ENCODE measurements around the gene AGAP1.

AGAP1 gene

DNA sequence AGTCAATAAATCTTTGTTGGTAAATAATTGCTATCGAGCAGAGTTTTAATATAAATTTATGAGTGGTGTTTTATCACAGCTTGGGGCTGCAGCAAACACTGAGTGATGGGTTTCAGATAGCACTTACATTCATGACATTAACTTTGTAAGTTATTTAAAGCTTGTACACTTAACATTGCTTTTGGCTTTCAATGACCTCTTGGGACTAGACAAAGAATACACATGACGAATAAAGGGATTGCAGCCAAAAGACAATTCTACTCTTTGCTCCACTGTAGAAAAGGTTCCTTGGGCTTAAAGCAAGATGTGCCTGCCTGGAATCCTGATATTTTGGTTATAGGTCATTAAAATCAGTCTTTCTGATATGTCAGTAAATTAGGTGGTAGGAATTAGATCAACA, 374.8 kb downstream of the AGAP1 start:
- no peak for DNase-seq
- Mint-ChIP-seq H3K27ac (no peak overlapping the region), H3K27me3 (peaks cover 37% of the 10 kb centered on the region), H3K4me3 (no peak overlapping the region), H3K4me1 (no peaks in the 10 kb centered on the region), H3K9me3 (peaks cover 0 to 8% of the 10 kb centered on the region in 2 donors)
- no peak for ATAC-seq

DNA sequence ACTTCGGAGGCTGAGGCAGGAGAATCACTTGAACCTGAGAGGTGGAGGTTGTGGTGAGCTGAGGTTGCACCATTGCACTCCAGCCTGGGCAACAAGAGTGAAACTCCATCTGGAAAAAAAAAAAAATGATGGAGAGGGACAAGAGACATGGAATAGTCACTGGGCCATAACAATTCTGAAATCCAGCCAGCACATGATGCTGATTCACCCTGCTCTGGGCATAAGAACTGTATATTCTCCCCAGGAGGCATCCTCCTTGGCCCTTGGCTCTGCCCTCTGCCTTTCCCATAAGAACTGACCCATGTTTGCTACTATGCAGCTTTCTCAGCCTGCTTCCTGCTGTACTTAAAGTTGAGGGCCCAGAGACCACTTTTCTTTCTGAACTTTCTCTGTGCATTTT, 376.7 kb downstream of the AGAP1 start:
- DNase-seq = no peak
- Mint-ChIP-seq H3K27me3 (peaks cover 20% of the 10 kb centered on the region), H3K4me3 (no peak overlapping the region), H3K27ac (no peak overlapping the region), H3K4me1 (no peaks in the 10 kb centered on the region), H3K9me3 (peaks cover 0 to 8% of the 10 kb centered on the region in 2 donors)
- ATAC-seq = no peak

DNA sequence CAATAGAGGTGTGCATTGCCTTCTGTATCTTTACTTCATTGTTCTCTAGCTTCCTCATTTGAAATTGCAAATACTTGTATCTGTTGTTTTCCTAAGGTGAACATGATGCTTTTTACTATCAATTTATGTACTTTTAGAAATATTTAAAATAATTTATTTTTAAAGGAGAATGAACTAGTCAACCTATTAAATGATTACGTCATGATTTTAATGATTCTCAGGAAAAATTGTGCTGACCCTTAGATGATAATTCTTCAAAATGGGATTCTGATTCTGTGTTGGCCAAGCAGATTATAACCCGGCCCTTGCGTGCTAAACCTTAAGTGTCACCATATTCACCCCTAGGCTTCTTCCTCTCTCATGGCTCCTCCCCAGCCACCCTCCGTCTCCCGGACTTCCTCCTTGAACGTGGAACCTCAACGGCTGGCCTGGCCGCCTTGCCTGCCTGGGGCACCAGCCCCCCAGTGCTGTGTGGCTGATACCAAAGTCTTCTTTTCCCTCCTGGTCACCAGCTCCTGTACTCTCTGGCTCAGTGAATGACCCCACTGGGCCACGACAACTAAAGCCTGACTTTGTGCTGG, 382.3 kb downstream of the AGAP1 start:
- ATAC-seq = no peak
- Mint-ChIP-seq H3K27me3 (no peaks in the 10 kb centered on the region), H3K27ac (no peak overlapping the region), H3K4me1 (no peaks in the 10 kb centered on the region), H3K4me3 (no peak overlapping the region), H3K9me3 (peaks cover 0 to 5% of the 10 kb centered on the region in 2 donors)
- no peak for DNase-seq

DNA sequence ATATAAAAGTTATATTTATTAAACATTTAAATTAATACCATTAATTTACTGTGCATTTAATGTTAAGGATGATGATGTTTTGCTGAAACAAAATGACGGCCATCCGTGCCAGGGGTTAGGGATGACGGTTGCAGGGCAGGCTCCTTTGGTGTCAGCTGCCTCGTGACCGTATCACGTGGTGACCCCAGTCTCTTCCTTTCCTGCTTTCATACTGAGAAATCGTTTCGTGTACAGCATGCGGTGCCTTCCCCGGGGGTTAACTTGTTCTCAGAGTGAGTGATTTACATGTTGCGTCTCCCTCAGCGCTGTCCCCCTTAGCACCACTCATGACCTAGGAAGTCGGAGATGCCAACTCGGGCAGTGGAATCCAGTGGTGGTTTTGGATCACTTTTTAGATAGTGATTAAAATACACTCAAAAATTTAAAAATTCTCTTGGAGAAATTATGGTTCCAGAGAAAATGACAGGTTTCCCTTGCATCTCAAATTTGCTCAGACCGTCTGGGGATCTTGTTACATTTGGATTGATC, 383.5 kb downstream of the AGAP1 start:
- H3K4me3 Mint-ChIP-seq = no peak overlapping the region
- DNase-seq (no peak), ATAC-seq (no peak)
- H3K4me1 Mint-ChIP-seq = no peaks in the 10 kb centered on the region
- no peak overlapping the region for H3K27ac Mint-ChIP-seq
- H3K27me3 Mint-ChIP-seq = no peaks in the 10 kb centered on the region
- no peaks in the 10 kb centered on the region for H3K9me3 Mint-ChIP-seq

DNA sequence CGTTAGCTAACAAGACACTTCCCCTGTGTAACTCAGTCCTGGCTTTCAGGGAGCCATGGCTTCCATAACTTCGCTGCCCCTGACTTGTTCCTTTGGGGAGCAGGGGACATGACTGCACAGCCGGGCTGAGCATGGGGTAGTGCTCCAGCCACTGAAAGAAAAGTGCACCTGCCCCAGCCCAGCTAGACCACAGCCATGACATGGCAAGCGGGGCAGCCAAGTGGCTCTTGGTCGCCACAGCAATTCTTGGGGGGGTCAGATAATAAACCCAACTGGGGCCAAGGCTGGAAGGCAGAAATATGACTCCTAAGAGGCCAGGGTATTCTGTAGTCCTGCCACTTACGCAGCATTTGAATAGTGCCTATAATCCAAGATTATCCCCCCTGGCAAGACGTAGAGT, 385.3 kb downstream of the AGAP1 start:
- Mint-ChIP-seq H3K4me3 (no peak overlapping the region), H3K4me1 (no peaks in the 10 kb centered on the region), H3K9me3 (no peaks in the 10 kb centered on the region), H3K27ac (no peak overlapping the region), H3K27me3 (no peaks in the 10 kb centered on the region)
- ATAC-seq (no peak), DNase-seq (no peak)

DNA sequence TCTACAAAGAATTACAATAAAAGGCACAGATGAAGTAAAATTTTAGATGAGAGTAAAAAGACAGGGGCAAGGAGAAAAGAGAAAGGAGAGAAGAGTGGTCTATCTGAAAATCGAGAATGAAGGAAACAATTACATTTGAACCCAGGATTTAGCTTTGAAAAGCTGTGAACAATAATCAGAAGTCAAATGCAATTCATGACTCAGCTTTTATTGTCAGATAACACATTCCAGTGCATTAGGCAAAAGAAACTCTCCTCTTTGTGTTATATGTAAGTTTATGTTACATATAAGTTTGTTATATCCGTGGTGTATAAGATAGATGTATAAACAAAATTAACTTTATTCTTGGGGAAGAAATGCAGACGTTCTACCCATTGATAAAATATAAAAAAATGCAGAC, 389.8 kb downstream of the AGAP1 start:
- Mint-ChIP-seq H3K9me3 (peaks cover 0 to 4% of the 10 kb centered on the region in 2 donors), H3K27me3 (no peaks in the 10 kb centered on the region), H3K27ac (peak overlapping the region in 1 of 2 donors; percentile 56), H3K4me3 (no peak overlapping the region), H3K4me1 (no peaks in the 10 kb centered on the region)
- ATAC-seq (no peak), DNase-seq (no peak)

DNA sequence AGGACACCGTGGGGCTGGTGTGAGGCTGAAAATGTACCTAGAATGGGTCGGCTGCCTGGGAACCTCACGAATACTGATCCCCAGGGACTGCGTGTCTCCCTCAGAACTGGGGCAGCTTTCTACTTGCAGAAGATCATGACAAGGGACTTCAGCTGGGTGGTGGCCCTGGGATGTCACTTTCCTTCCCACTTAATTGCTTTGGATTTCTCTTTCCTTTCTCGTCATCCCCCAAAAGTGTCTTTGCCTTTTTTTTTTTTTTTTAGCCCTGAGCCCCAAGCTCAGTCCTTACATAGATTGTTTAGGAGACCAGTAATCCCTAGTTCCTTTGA, 395.4 kb downstream of the AGAP1 start:
- no peaks in the 10 kb centered on the region for H3K4me1 Mint-ChIP-seq
- ATAC-seq = no peak
- no peak for DNase-seq
- peaks cover 0 to 4% of the 10 kb centered on the region in 2 donors for H3K9me3 Mint-ChIP-seq
- no peak overlapping the region for H3K27ac Mint-ChIP-seq
- no peaks in the 10 kb centered on the region for H3K27me3 Mint-ChIP-seq
- no peak overlapping the region for H3K4me3 Mint-ChIP-seq

DNA sequence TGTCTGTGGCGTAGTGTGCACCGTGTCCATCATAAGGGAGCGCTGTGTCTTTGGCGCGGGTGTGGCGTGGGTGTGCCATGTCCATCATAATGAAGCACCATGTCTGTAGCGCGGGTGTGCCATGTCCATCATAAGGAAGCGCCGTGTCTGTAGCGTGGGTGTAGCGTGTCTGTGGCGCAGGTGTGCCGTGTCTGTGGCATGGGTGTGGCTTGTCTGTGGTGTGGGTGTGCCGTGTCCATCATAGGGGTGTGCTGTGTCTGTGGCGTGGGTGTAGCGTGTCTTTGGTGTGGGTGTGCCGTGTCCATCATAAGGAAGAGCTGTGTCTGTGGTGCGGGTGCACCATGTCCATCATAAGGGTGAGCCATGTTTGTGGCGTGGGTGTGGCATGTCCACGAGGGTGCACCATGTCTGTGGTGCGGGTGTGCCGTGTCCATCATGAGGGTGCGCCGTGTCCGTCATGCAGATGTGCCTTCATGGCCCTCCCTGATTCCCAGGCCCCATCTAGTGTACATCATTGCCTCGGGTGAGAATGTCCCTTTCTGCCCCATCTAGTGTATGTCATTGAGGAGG, 399.4 kb downstream of the AGAP1 start:
- ATAC-seq (peak; percentile 20), DNase-seq (no peak)
- H3K27me3 Mint-ChIP-seq = no peaks in the 10 kb centered on the region
- no peaks in the 10 kb centered on the region for H3K9me3 Mint-ChIP-seq
- H3K4me3 Mint-ChIP-seq = no peak overlapping the region
- H3K27ac Mint-ChIP-seq = peak overlapping the region in 1 of 2 donors; percentile 49
- no peaks in the 10 kb centered on the region for H3K4me1 Mint-ChIP-seq

DNA sequence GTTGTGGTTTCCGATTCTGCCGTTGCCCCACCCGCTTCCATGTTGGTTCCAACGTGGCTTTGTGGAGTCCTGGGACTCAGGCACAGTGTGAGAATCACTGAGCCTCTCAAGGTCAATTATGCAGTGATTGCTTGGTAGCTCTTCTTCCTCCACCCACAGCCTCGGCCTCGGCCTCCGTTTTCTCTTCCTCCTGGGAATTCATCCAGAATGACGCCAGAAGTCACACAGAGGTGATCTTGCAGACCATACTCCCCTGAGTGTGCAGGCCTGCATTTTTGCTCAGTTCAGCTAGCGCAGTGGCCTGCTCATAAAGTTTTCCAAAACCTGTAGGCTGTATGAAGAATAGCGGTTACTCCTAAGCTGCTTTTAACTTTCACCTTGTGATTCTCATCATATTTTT, 401.0 kb downstream of the AGAP1 start:
- H3K9me3 Mint-ChIP-seq = no peaks in the 10 kb centered on the region
- no peak overlapping the region for H3K27ac Mint-ChIP-seq
- DNase-seq (no peak), ATAC-seq (no peak)
- H3K27me3 Mint-ChIP-seq = no peaks in the 10 kb centered on the region
- H3K4me1 Mint-ChIP-seq = no peaks in the 10 kb centered on the region
- H3K4me3 Mint-ChIP-seq = no peak overlapping the region

DNA sequence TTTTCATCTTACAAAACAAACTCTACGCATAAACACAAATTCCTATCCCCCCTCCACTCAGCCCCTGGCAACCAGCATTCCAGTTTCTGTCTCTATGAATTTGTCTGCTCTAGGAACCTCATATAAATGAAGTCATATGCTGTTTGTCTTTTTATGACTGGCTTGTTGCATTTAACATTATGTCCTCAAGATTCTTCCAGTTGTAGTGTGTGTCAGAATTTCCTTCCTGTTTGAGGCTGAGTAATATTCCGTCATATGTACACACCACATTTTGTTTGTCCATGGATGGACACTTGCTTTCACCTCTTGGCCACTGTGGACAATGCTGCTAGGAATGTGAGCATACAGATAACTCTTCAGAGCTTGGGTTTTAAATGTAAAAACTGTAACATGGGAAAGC, 402.2 kb downstream of the AGAP1 start:
- H3K9me3 Mint-ChIP-seq = no peaks in the 10 kb centered on the region
- no peak overlapping the region for H3K4me3 Mint-ChIP-seq
- DNase-seq = no peak
- no peaks in the 10 kb centered on the region for H3K27me3 Mint-ChIP-seq
- ATAC-seq = no peak
- no peak overlapping the region for H3K27ac Mint-ChIP-seq
- H3K4me1 Mint-ChIP-seq = no peaks in the 10 kb centered on the region

DNA sequence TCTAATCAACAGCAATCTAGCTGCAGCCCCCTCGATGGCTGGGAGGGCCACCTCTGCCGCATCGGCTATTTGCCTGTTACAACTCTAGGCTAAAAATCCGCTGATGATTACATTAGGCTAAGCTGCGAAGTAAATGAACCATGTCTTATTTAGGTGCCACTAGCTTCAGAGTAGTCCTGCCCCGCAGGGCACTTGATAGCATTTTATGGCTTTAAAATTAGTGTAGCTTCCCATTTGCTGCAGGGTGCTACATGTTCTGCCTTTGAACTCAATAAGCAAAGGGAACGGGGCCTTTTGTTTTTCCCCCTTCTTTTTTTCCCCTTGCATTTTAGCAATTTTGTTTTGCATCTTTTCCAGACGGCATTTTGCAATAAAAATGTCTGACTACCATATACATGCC, 404.1 kb downstream of the AGAP1 start:
- ATAC-seq = no peak
- H3K9me3 Mint-ChIP-seq = no peaks in the 10 kb centered on the region
- H3K4me1 Mint-ChIP-seq = no peaks in the 10 kb centered on the region
- H3K27ac Mint-ChIP-seq = no peak overlapping the region
- H3K4me3 Mint-ChIP-seq = no peak overlapping the region
- no peak for DNase-seq
- H3K27me3 Mint-ChIP-seq = peaks cover 1% of the 10 kb centered on the region

DNA sequence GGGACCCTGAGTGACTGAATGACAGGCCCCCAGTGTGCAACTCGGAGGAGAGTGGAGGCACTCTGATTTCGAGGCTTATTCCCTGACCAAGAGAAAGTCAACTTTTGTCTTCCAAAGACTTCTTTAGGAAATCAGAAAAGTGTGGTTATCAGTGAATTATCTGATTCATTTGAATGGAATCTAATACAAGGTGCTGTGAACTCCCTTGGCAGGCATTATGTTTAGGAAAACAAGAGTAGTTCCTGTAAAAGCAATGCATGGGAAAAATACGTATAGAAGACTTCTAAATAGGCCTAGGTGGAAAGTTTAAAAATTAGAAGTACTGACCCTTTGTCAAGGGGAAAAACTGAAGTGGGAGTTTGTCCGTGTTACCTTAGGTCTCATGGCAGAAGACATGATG, 404.9 kb downstream of the AGAP1 start:
- DNase-seq (no peak), ATAC-seq (no peak)
- H3K4me1 Mint-ChIP-seq = no peaks in the 10 kb centered on the region
- no peak overlapping the region for H3K4me3 Mint-ChIP-seq
- no peak overlapping the region for H3K27ac Mint-ChIP-seq
- H3K9me3 Mint-ChIP-seq = no peaks in the 10 kb centered on the region
- peaks cover 9% of the 10 kb centered on the region for H3K27me3 Mint-ChIP-seq

DNA sequence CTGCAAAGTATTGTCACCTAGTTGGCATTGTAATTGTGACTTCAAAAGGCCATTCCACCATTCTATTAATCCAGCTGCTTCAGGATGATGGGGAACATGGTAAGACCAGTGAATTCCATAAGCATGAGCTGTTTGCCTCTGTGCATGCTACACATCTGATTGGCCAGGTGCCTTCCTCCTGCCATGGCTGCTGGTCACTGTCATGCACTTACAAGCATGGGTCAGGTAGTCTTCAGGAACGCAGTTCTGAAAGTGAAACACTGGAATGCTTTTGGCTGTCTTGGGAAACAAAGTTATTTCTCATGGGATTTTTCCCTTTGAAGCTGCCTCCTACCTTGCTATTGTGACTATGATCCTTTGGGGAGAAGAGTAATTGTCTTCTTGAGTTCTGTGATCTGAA, 406.8 kb downstream of the AGAP1 start:
- Mint-ChIP-seq H3K27ac (no peak overlapping the region), H3K27me3 (peaks cover 21% of the 10 kb centered on the region), H3K9me3 (no peaks in the 10 kb centered on the region), H3K4me1 (no peaks in the 10 kb centered on the region), H3K4me3 (no peak overlapping the region)
- ATAC-seq (no peak), DNase-seq (no peak)

DNA sequence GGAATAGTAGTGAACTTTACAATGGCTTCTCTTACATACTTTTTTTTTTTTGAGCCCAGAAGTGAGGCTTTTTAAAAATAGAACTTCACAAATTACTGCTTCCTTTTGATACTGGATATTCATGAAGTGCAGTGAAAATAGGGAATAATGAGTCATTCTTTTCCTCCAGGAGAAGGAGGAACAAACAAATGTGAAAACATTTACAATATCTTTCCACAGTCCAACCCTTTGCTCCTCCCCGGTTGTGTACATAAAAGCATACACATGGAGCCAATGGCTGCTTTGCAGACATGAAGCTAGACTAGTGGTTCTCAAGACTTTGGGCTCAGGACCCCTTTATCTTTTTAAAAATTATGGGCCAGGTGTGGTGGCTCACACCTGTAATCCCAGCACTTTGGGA, 407.4 kb downstream of the AGAP1 start:
- Mint-ChIP-seq H3K27me3 (peaks cover 27% of the 10 kb centered on the region), H3K27ac (no peak overlapping the region), H3K4me1 (no peaks in the 10 kb centered on the region), H3K4me3 (no peak overlapping the region), H3K9me3 (peaks cover 0 to 2% of the 10 kb centered on the region in 2 donors)
- DNase-seq (no peak), ATAC-seq (no peak)

DNA sequence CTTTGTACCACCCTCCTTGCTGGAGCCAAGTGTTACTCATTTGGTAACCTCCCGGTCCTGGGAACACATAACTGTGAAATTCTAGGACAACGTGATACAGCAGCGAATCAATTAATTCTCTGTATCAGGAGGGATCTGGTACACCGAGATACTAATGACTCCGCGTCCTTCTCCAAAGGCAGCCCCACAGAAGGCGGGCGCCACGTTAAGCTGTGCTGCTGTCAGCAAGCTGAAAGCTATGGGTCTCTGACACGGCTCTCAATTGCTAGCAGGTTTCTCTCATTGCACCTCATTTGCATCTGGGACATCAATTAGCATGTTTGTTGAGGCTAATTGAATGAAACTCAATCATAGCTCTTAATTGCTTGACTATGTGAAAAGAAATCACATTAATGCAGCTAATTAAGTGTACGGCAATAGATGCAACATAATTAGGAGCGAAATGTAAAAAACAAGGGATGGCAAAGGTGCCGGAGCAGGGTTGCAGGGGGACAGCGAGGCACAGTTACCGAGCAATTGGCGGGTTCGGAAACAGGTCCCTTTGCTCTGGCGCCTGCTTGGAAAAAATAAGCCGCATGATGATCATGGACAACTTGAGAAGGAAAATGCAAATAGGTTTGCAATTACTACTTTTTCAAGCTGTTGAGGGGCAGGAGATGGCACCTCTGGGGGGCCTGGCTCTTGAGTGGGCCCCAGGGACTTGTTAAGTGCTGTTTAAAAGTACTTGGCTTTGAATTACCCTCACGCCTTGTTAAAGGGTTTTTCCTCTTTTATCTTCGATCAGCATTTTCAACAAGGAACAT, 410.1 kb downstream of the AGAP1 start:
- Mint-ChIP-seq H3K4me1 (no peaks in the 10 kb centered on the region), H3K9me3 (peaks cover 0 to 9% of the 10 kb centered on the region in 2 donors), H3K27me3 (peaks cover 38% of the 10 kb centered on the region), H3K27ac (peak overlapping the region in 1 of 2 donors; percentile 28), H3K4me3 (no peak overlapping the region)
- ATAC-seq (no peak), DNase-seq (no peak)

DNA sequence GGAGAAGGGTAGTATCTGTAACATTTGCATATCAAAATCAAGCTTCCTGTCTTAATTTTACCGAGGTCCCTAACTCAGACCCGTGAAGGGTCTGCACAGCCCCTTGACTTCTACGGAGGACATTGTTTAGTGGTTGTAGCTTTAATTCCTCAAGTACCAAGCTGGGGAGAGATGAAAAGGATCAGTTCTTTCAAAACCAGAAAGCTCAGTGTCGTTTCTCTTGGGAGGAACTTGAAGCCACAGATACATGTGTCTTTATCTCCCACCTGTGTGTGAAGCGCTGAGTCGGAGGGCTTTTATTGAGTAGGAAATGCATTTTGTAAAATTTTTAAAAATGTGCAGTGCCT, 410.7 kb downstream of the AGAP1 start:
- DNase-seq (no peak), ATAC-seq (no peak)
- H3K27ac Mint-ChIP-seq = no peak overlapping the region
- H3K4me3 Mint-ChIP-seq = no peak overlapping the region
- H3K27me3 Mint-ChIP-seq = peaks cover 38% of the 10 kb centered on the region
- H3K4me1 Mint-ChIP-seq = no peaks in the 10 kb centered on the region
- H3K9me3 Mint-ChIP-seq = peaks cover 0 to 9% of the 10 kb centered on the region in 2 donors
